ENCODE data around the gene SOCS1. TPM values are rescaled to one million over a fixed set of nuclear protein-coding genes. Genes with fewer than 3 reads are reported as not detected.
"Not testable (repeated sequence)": the region's sequence is repeated elsewhere in the genome, so short reads cannot be mapped to it uniquely, and the experiment has no call there.

The SOCS1 gene
- total and polyA plus RNA-seq, 2 donors (not counting 3 experiments of a cell fraction or from before 2014, with no cell fraction given) = 1.1 to 1.7 TPM

- FAIRE-seq; H3K27ac ChIP-seq (ENCODE audit: insufficient read depth, low read depth, low read length); POLR2A ChIA-PET; dilution Hi-C loops (cut with MboI; ENCODE audit: extremely low pct_ligation_motif_present, low sequenced_read_pairs); H3K9me3 ChIP-seq (replicated peaks; ENCODE audit: control insufficient read depth, insufficient read depth, low read length); H3K9me1 ChIP-seq (replicated peaks; ENCODE audit: control insufficient read depth, extremely low read depth, insufficient read depth, low read length); intact Hi-C loops (cut with micrococcal nuclease); H3K79me2 ChIP-seq (ENCODE audit: control insufficient read depth, insufficient read depth, low read length); H3K4me2 ChIP-seq (ENCODE audit: insufficient read depth, low read length); DNase-seq (ENCODE audit: low read depth, low spot score); H3K4me3 ChIP-seq (replicated peaks in 1 of 3; ENCODE audit: insufficient read depth in 1 of 3, low read depth in 1 of 3, low read length in 3 of 3); BruUV-seq (replicated peaks); H4K20me1 ChIP-seq (replicated peaks; ENCODE audit: control insufficient read depth, extremely low read depth, insufficient read depth, low read length); H3K4me1 ChIP-seq (ENCODE audit: control insufficient read depth, extremely low read depth, insufficient read depth, low read length); H3K9ac ChIP-seq (replicated peaks; ENCODE audit: extremely low read depth, insufficient read depth, low read length); H3K27me3 ChIP-seq (ENCODE audit: control insufficient read depth in 2 of 2, insufficient read depth in 2 of 2, low read length in 2 of 2); H3K36me3 ChIP-seq (ENCODE audit: control insufficient read depth in 2 of 2, extremely low read depth in 1 of 2, insufficient read depth in 2 of 2, low read length in 2 of 2); H2AFZ ChIP-seq (ENCODE audit: low read depth, low read length): not testable (repeated sequence)
- CTCF ChIA-PET = interaction anchor here (1.1 to 2.2 kb wide), 3 partner anchors 13 to 345 kb away, joined by 3 to 8 read pairs (median 4); partner anchors contain the start of gene SOCS1
These were observed 43.0 kb upstream of the SOCS1 start for GRCh38 chr16:11298950-11299547.

GRCh38 chr16:11298143-11298900 lies 42.3 kb upstream of the SOCS1 start:
- no peaks in the 10 kb centered on the region for H3K9me1 ChIP-seq (replicated peaks; ENCODE audit: control insufficient read depth, extremely low read depth, insufficient read depth, low read length)
- BruUV-seq (replicated peaks) = no TSS peak
- H3K27me3 ChIP-seq (ENCODE audit: control insufficient read depth in 2 of 2, insufficient read depth in 2 of 2, low read length in 2 of 2) = no peaks in the 10 kb centered on the region
- TF ChIP-seq FOS (IDR thresholded peaks at IDR 0.05; ENCODE audit: borderline replicate concordance, insufficient read depth, low read length) (no peak), POLR2AphosphoS5 (IDR thresholded peaks at IDR 0.05; ENCODE audit: insufficient read depth, low read depth, low read length) (no peak), JUN (IDR thresholded peaks at IDR 0.05; ENCODE audit: borderline replicate concordance, insufficient read depth, insufficient read length, low read depth) (no peak), MYC (IDR thresholded peaks at IDR 0.05; ENCODE audit: low read depth, low read length) (no peak)
- no peak overlapping the region for H3K4me3 ChIP-seq (replicated peaks in 1 of 3; ENCODE audit: insufficient read depth in 1 of 3, low read depth in 1 of 3, low read length in 3 of 3)
- no peaks in the 10 kb centered on the region for H3K36me3 ChIP-seq (ENCODE audit: control insufficient read depth in 2 of 2, extremely low read depth in 1 of 2, insufficient read depth in 2 of 2, low read length in 2 of 2)
- dilution Hi-C loops (cut with MboI; ENCODE audit: extremely low pct_ligation_motif_present, low sequenced_read_pairs) = no loop called here
- H3K9ac ChIP-seq (replicated peaks; ENCODE audit: extremely low read depth, insufficient read depth, low read length) = no peak overlapping the region
- no peak overlapping the region for H2AFZ ChIP-seq (ENCODE audit: low read depth, low read length)
- H4K20me1 ChIP-seq (replicated peaks; ENCODE audit: control insufficient read depth, extremely low read depth, insufficient read depth, low read length) = no peaks in the 10 kb centered on the region
- intact Hi-C loops (cut with micrococcal nuclease) = no loop called here
- ChIA-PET POLR2A (no interaction called here), CTCF (interaction anchor here (0.6 to 2.2 kb wide), 8 partner anchors 10 to 344 kb away, joined by 3 to 8 read pairs (median 4); partner anchors contain the start of genes PRM3 and SOCS1)
- H3K4me1 ChIP-seq (ENCODE audit: control insufficient read depth, extremely low read depth, insufficient read depth, low read length) = no peaks in the 10 kb centered on the region
- FAIRE-seq = no peak
- no peaks in the 10 kb centered on the region for H3K9me3 ChIP-seq (replicated peaks; ENCODE audit: control insufficient read depth, insufficient read depth, low read length)
- no peak overlapping the region for H3K27ac ChIP-seq (ENCODE audit: insufficient read depth, low read depth, low read length)
- no peaks in the 10 kb centered on the region for H3K79me2 ChIP-seq (ENCODE audit: control insufficient read depth, insufficient read depth, low read length)
- DNase-seq (ENCODE audit: low read depth, low spot score) = no peak
- H3K4me2 ChIP-seq (ENCODE audit: insufficient read depth, low read length) = no peak overlapping the region
